HCT116 (cell line): ENCODE results near the gene KIAA0319L. TPM values are rescaled to one million over a fixed set of nuclear protein-coding genes. Genes with fewer than 3 reads are reported as not detected.

Experiments
- ATAC-seq: fragments of 200-7000 bp; cut with Tn5 transposase; 2 replicates; pipeline ENCODE4 v1.9.1; 2020; ENCODE audit warnings: mild to moderate bottlenecking, moderate library complexity
- BruUV-seq: library from RNA; stranded (reverse); fragments of 400-500 nt; replicated peaks from 2 replicates; lab custom pipeline; 2021; lab: Mats Ljungman, UMichigan
- CTCF ChIA-PET: fragments of 300-600 bp; sonication (Branson Sonifier 250); formaldehyde crosslinking; loops from one replicate; lab custom pipeline; 2021; ENCODE audit warnings: antibody characterized with exemption; lab: Charles Lee
- POLR2A ChIA-PET: fragments of 300-600, 350-600 bp; sonication (Branson Sonifier 250); formaldehyde crosslinking; loops from one replicate; lab custom pipeline; 2021; ENCODE audit warnings: antibody characterized with exemption; lab: Charles Lee
- RAD21 ChIA-PET, 2 experiments: fragments of 300-600 bp; sonication (Branson Sonifier 250); formaldehyde crosslinking; loops; one replicate each; lab custom pipeline; 2023; ENCODE audit warnings: low total read pairs in 2 of 2; ENCODE audit not compliant: uncharacterized antibody in 2 of 2, unreplicated experiment in 2 of 2, low non-redundant PET in 1 of 2; lab: Charles Lee
- DNase-seq: peaks from one replicate; pipeline ENCODE4 v3.0.0-alpha.2; 2010; ENCODE audit warnings: low read depth, low spot score
- H2AFZ ChIP-seq: fragments of 200-600 bp; shearing (Covaris generic), sonication (generic); 2 replicates; pipeline ENCODE4 v1.6.1; 2017; ENCODE audit warnings: low read depth, mixed run types, mixed read lengths, antibody characterized with exemption, low read length; ENCODE audit not compliant: poor library complexity, severe bottlenecking
- H3K27ac ChIP-seq: 2 replicates; pipeline ENCODE4 v1.5.1; 2012; ENCODE audit warnings: low read depth, low read length
- H3K27me3 ChIP-seq: fragments of 200-600 bp; sonication (generic); 2 replicates; pipeline ENCODE4 v1.6.1; 2016; ENCODE audit warnings: mixed run types, low read length, mixed read lengths; ENCODE audit not compliant: insufficient read depth
- H3K36me3 ChIP-seq, 2 experiments: fragments of 200-500 bp in 1 of 2; fragments of 200-600 bp in 1 of 2; sonication (Bioruptor generic) in 1 of 2; sonication (generic) in 1 of 2; 2 replicates each; pipeline versions ENCODE4 v1.5.1 to v1.6.1; 2014 to 2016; ENCODE audit warnings: low read length in 2 of 2, inconsistent platforms in 1 of 2, mixed read lengths in 1 of 2, mixed run types in 1 of 2; ENCODE audit not compliant: insufficient read depth in 2 of 2, control insufficient read depth in 1 of 2
- H3K4me1 ChIP-seq, 2 experiments: fragments of 200-600 bp in 1 of 2; sonication (generic) in 1 of 2; 2 replicates each; pipeline versions ENCODE4 v1.5.1 to v1.6.1; 2012 to 2017; ENCODE audit warnings: low read length in 2 of 2, inconsistent platforms in 1 of 2, mild to moderate bottlenecking in 1 of 2, mixed read lengths in 1 of 2, mixed run types in 1 of 2, moderate library complexity in 1 of 2; ENCODE audit not compliant: insufficient read depth in 2 of 2, control insufficient read depth in 1 of 2
- H3K4me2 ChIP-seq: fragments of 200-600 bp; sonication (generic); 2 replicates; pipeline ENCODE4 v1.6.1; 2017; ENCODE audit warnings: mixed run types, low read length, mixed read lengths
- H3K4me3 ChIP-seq, 2 experiments: fragments of 200-600 bp in 1 of 2; sonication (generic) in 1 of 2; replicated peaks in 1 of 2; 2 replicates each; pipeline ENCODE4 v1.5.1; 2011 to 2016; ENCODE audit warnings: low read length in 2 of 2, control low read depth in 1 of 2, low read depth in 1 of 2, mild to moderate bottlenecking in 1 of 2, mixed read lengths in 1 of 2, mixed run types in 1 of 2
- H3K79me2 ChIP-seq: fragments of 200-600 bp; sonication (generic); 2 replicates; pipeline ENCODE4 v1.6.1; 2017; ENCODE audit warnings: mild to moderate bottlenecking, mixed run types, low read length, moderate library complexity, mixed read lengths; ENCODE audit not compliant: insufficient read depth
- H3K9ac ChIP-seq: fragments of 200-600 bp; sonication (generic); 2 replicates; pipeline ENCODE4 v1.6.1; 2016; ENCODE audit warnings: low read length, mixed read lengths
- H3K9me2 ChIP-seq: fragments of 200-600 bp; sonication (generic), shearing (Covaris generic); 2 replicates; pipeline ENCODE4 v1.6.1; 2017; ENCODE audit warnings: mixed run types, mild to moderate bottlenecking, moderate library complexity; ENCODE audit not compliant: insufficient read depth
- H3K9me3 ChIP-seq, 2 experiments: fragments of 200-500 bp in 1 of 2; fragments of 200-600 bp in 1 of 2; sonication (Bioruptor generic) in 1 of 2; sonication (generic) in 1 of 2; 2 replicates each; pipeline ENCODE4 v1.6.1; 2014 to 2017; ENCODE audit warnings: low read length in 2 of 2, mixed read lengths in 2 of 2, inconsistent platforms in 1 of 2, low read depth in 1 of 2, mild to moderate bottlenecking in 1 of 2, mixed run types in 1 of 2, moderate library complexity in 1 of 2; ENCODE audit not compliant: control insufficient read depth in 1 of 2, insufficient read depth in 1 of 2
- H4K20me1 ChIP-seq: fragments of 200-600 bp; sonication (generic), shearing (Covaris generic); 2 replicates; pipeline ENCODE4 v1.6.1; 2017; ENCODE audit warnings: mixed run types, mild to moderate bottlenecking, moderate library complexity; ENCODE audit not compliant: insufficient read depth
- ATF3 ChIP-seq: IDR thresholded peaks from 2 replicates; pipeline ENCODE4 v1.6.1; 2012
- CTCF ChIP-seq, 3 experiments: fragments of 200-600 bp in 1 of 3; sonication (generic) in 1 of 3; IDR thresholded peaks in 2 of 3; conservative IDR thresholded peaks in 1 of 3; 2 replicates each; pipeline ENCODE4 v1.5.1; 2012 to 2017; ENCODE audit warnings: low read depth in 2 of 3, low read length in 2 of 3, antibody characterized with exemption in 1 of 3, borderline replicate concordance in 1 of 3, control low read depth in 1 of 3, mild to moderate bottlenecking in 1 of 3, mixed read lengths in 1 of 3, mixed run types in 1 of 3, moderate library complexity in 1 of 3; ENCODE audit not compliant: insufficient read depth in 1 of 3
- EZH2 ChIP-seq: fragments of 200-600 bp; sonication (generic); IDR thresholded peaks from 2 replicates; pipeline ENCODE4 v1.6.1; 2017; ENCODE audit warnings: antibody characterized with exemption, mixed run types
- EZH2phosphoT487 ChIP-seq: fragments of 200-600 bp; IDR thresholded peaks from 2 replicates; pipeline ENCODE4 v1.6.1; 2018; ENCODE audit warnings: antibody characterized with exemption, borderline replicate concordance
- FOSL1 ChIP-seq: IDR thresholded peaks from 2 replicates; pipeline ENCODE4 v1.6.1; 2012; ENCODE audit warnings: low read depth
- JUND ChIP-seq: IDR thresholded peaks from 2 replicates; pipeline ENCODE4 v1.6.1; 2012
- MAX ChIP-seq: IDR thresholded peaks from 2 replicates; pipeline ENCODE4 v1.6.1; 2012
- POLR2A ChIP-seq: IDR thresholded peaks from 2 replicates; pipeline ENCODE4 v1.7.0; 2011; ENCODE audit warnings: borderline replicate concordance; ENCODE audit not compliant: insufficient read depth, insufficient read length; ENCODE audit errors: extremely low read depth
- POLR2AphosphoS5 ChIP-seq: IDR thresholded peaks from 2 replicates; pipeline ENCODE4 v1.6.1; 2011; ENCODE audit warnings: mild to moderate bottlenecking, low read depth, low read length, moderate library complexity
- RAD21 ChIP-seq: IDR thresholded peaks from 2 replicates; pipeline ENCODE4 v1.6.1; 2012; ENCODE audit warnings: low read depth, mild to moderate bottlenecking
- REST ChIP-seq: IDR thresholded peaks from 2 replicates; pipeline ENCODE4 v1.6.1; 2012; ENCODE audit warnings: low read depth
- SIN3A ChIP-seq: IDR thresholded peaks from 2 replicates; pipeline ENCODE4 v1.6.1; 2012; ENCODE audit warnings: low read depth
- SP1 ChIP-seq: IDR thresholded peaks from 2 replicates; pipeline ENCODE4 v1.6.1; 2012; ENCODE audit warnings: low read depth
- SRF ChIP-seq: IDR thresholded peaks from 2 replicates; pipeline ENCODE4 v1.6.1; 2012; ENCODE audit warnings: low read depth
- TCF7L2 ChIP-seq: IDR thresholded peaks from 2 replicates; pipeline ENCODE4 v1.7.0; 2011; ENCODE audit warnings: borderline replicate concordance, inconsistent platforms; ENCODE audit not compliant: insufficient read depth, insufficient read length; ENCODE audit errors: extremely low read depth
- ZFX ChIP-seq: fragments of 450-650 bp; IDR thresholded peaks from 2 replicates; pipeline ENCODE4 v1.6.1; 2017
- ZNF274 ChIP-seq: fragments of 200-500 bp; sonication (Bioruptor generic); IDR thresholded peaks from 2 replicates; pipeline ENCODE4 v1.6.1; 2014; ENCODE audit warnings: mild to moderate bottlenecking, low read depth, low read length, inconsistent platforms
- intact Hi-C: fragments of 100-400 bp; cut with micrococcal nuclease; formaldehyde crosslinking; loops from 2 replicates; pipeline ENCODE4 v1.10.0; 2022
- total RNA-seq: library from RNA; stranded (reverse); gene quantifications from one replicate; pipeline ENCODE4 v1.2.1, GENCODE V29; 2021; ENCODE audit not compliant: unreplicated experiment

The KIAA0319L gene
- total RNA-seq, 1 experiment from 2014 or later: 35.6 TPM

- Histone ChIP-seq H3K27ac (no peak overlapping the region), H2AFZ (no peak overlapping the region), H3K27me3 (no peaks in the 10 kb centered on the region), H3K4me3 (no peak overlapping the region), H3K36me3 (peaks cover 0 to 8% of the 10 kb centered on the region in 2 experiments; a peak in 2 of 4 replicates), H3K9me3 (no peaks in the 10 kb centered on the region), H3K4me2 (no peak overlapping the region)
- ChIA-PET CTCF (no interaction called here), RAD21 (no interaction called here), POLR2A (no interaction called here)
- intact Hi-C loops: no loop called here
- DNase-seq: no peak
- TF ChIP-seq POLR2AphosphoS5 (no peak), CTCF (IDR thresholded peaks at IDR 0.05 in 2 of 3, conservative IDR thresholded peaks at IDR 0.05 in 1 of 3; ENCODE audit: borderline replicate concordance in 1 of 3, insufficient read depth in 1 of 3, low read depth in 2 of 3, low read length in 2 of 3) (no peak), JUND (no peak), ATF3 (no peak), SIN3A (no peak), ZNF274 (no peak)
- TF ChIP-seq, all 23 proteins: peak for 0
- Histone ChIP-seq H3K9ac (no peak overlapping the region), H3K79me2 (no peaks in the 10 kb centered on the region), H3K4me1 (no peaks in the 10 kb centered on the region), H3K9me2 (no peaks in the 10 kb centered on the region), H4K20me1 (no peaks in the 10 kb centered on the region)
- BruUV-seq: no TSS peak
- no peak for ATAC-seq
Observed at GRCh38 chr1:35591211-35591610, 34.0 kb upstream of the KIAA0319L start.

- no peak overlapping the region for H3K27ac ChIP-seq
- no peaks in the 10 kb centered on the region for H4K20me1 ChIP-seq
- RAD21 ChIA-PET: no interaction called here
- peaks cover 0 to 8% of the 10 kb centered on the region in 2 experiments; a peak in 2 of 4 replicates for H3K36me3 ChIP-seq
- ATAC-seq (no peak), DNase-seq (no peak)
- no peaks in the 10 kb centered on the region for H3K79me2 ChIP-seq
- no peaks in the 10 kb centered on the region for H3K27me3 ChIP-seq
- no TSS peak for BruUV-seq
- H3K4me3 ChIP-seq: no peak overlapping the region
- H3K9me3 ChIP-seq: no peaks in the 10 kb centered on the region
- H2AFZ ChIP-seq: no peak overlapping the region
- CTCF ChIA-PET: no interaction called here
- intact Hi-C loops: no loop called here
- POLR2A ChIA-PET: no interaction called here
- H3K9me2 ChIP-seq: no peaks in the 10 kb centered on the region
- no peak overlapping the region for H3K4me2 ChIP-seq
- no peak overlapping the region for H3K9ac ChIP-seq
- no peaks in the 10 kb centered on the region for H3K4me1 ChIP-seq
- TF ChIP-seq EZH2phosphoT487 (no peak), RAD21 (no peak), ZFX (no peak), MAX (no peak), SRF (no peak), SP1 (no peak), POLR2A (no peak), FOSL1 (no peak), TCF7L2 (no peak), REST (no peak), EZH2 (no peak), SIN3A (no peak)
Observed at GRCh38 chr1:35590476-35591040, 33.4 kb upstream of the KIAA0319L start.
